ENCODE results near the gene CNTNAP2. TPM values are rescaled to one million over a fixed set of nuclear protein-coding genes. Genes with fewer than 3 reads are reported as not detected.

The CNTNAP2 gene
- total RNA-seq, 3 donors from 2014 or later (not counting 1 experiment from before 2014, with no cell fraction given): 0.18 to 1.1 TPM; not detected in 1

DNA sequence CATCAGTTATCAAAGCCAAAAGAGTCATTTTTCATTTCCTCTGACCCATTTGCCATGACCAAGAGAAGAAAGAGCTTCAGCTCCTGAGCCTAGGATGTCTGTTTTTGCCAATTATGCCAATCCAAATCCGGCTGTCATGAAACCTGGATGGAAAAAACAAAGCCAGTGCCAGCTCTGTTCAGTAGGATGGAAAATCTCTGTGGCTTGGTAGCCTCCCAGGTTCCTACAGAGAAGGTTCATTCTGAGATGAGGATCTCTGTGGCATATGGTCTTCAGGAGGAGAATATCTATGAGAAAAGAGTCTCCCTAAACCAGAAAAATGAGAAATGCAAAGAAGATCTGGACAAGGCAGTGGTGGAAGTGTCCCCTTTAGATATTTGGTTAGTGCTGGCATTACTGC lies 475.4 kb downstream of the CNTNAP2 start:
- H3K9me3 Mint-ChIP-seq: peaks cover 7 to 12% of the 10 kb centered on the region in 2 donors
- no peaks in the 10 kb centered on the region for H3K36me3 Mint-ChIP-seq
- Histone ChIP-seq H3K4me1 (ENCODE audit: control insufficient read depth, insufficient read depth, low read length) (no peaks in the 10 kb centered on the region), H3K27me3 (ENCODE audit: control insufficient read depth, insufficient read depth, low read length) (no peaks in the 10 kb centered on the region), H3K4me3 (ENCODE audit: low read length) (no peak overlapping the region), H3K27ac (ENCODE audit: low read length) (no peak overlapping the region), H3K36me3 (ENCODE audit: control insufficient read depth, insufficient read depth, low read length) (no peaks in the 10 kb centered on the region), H3K9me3 (ENCODE audit: control insufficient read depth, insufficient read depth, low read length) (no peaks in the 10 kb centered on the region)
- H3K4me3 Mint-ChIP-seq: no peak overlapping the region
- DNase-seq (no peak), ATAC-seq (no peak)
- TF ChIP-seq, protein P1, sequence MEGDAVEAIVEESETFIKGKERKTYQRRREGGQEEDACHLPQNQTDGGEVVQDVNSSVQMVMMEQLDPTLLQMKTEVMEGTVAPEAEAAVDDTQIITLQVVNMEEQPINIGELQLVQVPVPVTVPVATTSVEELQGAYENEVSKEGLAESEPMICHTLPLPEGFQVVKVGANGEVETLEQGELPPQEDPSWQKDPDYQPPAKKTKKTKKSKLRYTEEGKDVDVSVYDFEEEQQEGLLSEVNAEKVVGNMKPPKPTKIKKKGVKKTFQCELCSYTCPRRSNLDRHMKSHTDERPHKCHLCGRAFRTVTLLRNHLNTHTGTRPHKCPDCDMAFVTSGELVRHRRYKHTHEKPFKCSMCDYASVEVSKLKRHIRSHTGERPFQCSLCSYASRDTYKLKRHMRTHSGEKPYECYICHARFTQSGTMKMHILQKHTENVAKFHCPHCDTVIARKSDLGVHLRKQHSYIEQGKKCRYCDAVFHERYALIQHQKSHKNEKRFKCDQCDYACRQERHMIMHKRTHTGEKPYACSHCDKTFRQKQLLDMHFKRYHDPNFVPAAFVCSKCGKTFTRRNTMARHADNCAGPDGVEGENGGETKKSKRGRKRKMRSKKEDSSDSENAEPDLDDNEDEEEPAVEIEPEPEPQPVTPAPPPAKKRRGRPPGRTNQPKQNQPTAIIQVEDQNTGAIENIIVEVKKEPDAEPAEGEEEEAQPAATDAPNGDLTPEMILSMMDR (IDR thresholded peaks at IDR 0.05): no peak
- no peaks in the 10 kb centered on the region for H3K27me3 Mint-ChIP-seq (ENCODE audit: low read depth in 2 of 2)
- intact Hi-C loops (cut with micrococcal nuclease): no loop called here
- H3K4me1 Mint-ChIP-seq: no peaks in the 10 kb centered on the region
- WGBS (ENCODE audit: insufficient coverage): 80% methylated on average over 1 of the region's 1 CpG
- no peak overlapping the region for H3K27ac Mint-ChIP-seq

DNA sequence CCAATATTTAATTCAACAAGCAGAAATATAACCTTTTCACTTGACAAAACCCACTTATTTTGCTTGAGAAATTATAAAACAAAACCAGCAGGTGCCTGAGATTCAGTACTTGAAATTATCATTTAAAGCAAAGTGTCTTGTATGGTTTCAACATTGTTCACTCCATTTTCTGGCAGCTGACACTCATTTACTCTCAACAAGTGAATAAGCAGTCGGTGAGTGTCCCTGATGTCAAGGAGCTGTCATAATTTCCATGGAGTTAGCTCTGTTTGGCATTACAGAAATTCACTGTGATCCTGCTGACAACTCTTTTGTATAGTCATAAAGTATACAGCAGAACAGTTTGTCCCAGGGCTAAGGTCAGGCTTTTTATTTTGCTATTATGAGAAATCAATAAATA lies 490.0 kb downstream of the CNTNAP2 start:
- DNase-seq (no peak), ATAC-seq (no peak)
- H3K9me3 ChIP-seq (ENCODE audit: control insufficient read depth, insufficient read depth, low read length): no peaks in the 10 kb centered on the region
- H3K4me3 ChIP-seq (ENCODE audit: low read length): no peak overlapping the region
- H3K36me3 ChIP-seq (ENCODE audit: control insufficient read depth, insufficient read depth, low read length): no peaks in the 10 kb centered on the region
- Mint-ChIP-seq H3K36me3 (no peaks in the 10 kb centered on the region), H3K27ac (no peak overlapping the region), H3K4me1 (no peaks in the 10 kb centered on the region), H3K9me3 (peaks cover 2 to 14% of the 10 kb centered on the region in 2 donors), H3K27me3 (ENCODE audit: low read depth in 2 of 2) (no peaks in the 10 kb centered on the region), H3K4me3 (no peak overlapping the region)
- no peak overlapping the region for H3K27ac ChIP-seq (ENCODE audit: low read length)
- intact Hi-C loops (cut with micrococcal nuclease): no loop called here
- TF ChIP-seq, protein P1 (IDR thresholded peaks at IDR 0.05): no peak
- no peaks in the 10 kb centered on the region for H3K4me1 ChIP-seq (ENCODE audit: control insufficient read depth, insufficient read depth, low read length)
- WGBS (ENCODE audit: insufficient coverage): 94% methylated on average over 1 of the region's 1 CpG
- no peaks in the 10 kb centered on the region for H3K27me3 ChIP-seq (ENCODE audit: control insufficient read depth, insufficient read depth, low read length)

DNA sequence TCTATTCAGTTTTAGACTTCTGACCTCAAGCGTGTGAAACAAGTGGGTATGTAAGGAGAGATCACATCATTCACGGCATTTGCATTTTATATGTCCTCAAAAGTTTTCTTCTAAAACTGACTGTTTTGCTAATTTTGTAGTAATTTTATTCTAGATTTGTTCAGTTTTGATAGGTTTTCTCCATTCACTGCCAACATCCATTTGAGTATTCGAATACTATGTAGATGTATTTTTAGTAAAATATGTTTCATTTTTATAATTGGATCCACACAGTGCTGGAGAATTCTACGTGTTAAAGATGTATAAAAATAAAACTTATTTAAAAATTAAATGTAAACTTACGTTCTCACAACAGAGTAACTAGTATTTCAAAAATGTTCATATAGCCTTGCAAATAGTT lies 503.0 kb downstream of the CNTNAP2 start:
- H3K9me3 Mint-ChIP-seq: peaks cover 8 to 18% of the 10 kb centered on the region in 2 donors
- no peak for ATAC-seq

DNA sequence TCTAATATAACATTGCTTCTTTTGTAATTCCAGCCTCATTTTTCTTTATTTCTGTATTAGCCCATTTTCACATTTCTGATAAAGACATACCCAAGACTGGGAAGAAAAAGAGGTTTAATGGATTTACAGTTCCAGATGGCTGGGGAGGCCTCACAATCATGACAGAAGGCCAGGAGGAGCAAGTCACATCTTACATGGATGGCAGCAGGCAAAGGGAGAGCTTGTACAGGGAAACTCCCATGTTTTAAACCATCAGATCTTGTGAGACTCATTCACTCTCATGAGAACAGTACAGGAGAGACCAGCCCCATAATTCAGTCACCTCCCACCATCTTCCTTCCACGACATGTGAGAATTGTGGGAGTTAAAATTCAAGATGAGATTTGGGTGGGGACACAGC lies 510.3 kb downstream of the CNTNAP2 start:
- H3K9me3 ChIP-seq (ENCODE audit: control insufficient read depth, insufficient read depth, low read length): no peaks in the 10 kb centered on the region
- DNase-seq: no peak
- Mint-ChIP-seq H3K4me3 (no peak overlapping the region), H3K9me3 (peaks cover 10 to 15% of the 10 kb centered on the region in 2 donors), H3K36me3 (no peaks in the 10 kb centered on the region), H3K27ac (no peak overlapping the region), H3K4me1 (no peaks in the 10 kb centered on the region), H3K27me3 (ENCODE audit: low read depth in 2 of 2) (no peaks in the 10 kb centered on the region)
- TF ChIP-seq, protein P1 (IDR thresholded peaks at IDR 0.05): no peak
- ATAC-seq: no peak
- H3K36me3 ChIP-seq (ENCODE audit: control insufficient read depth, insufficient read depth, low read length): no peaks in the 10 kb centered on the region
- H3K4me3 ChIP-seq (ENCODE audit: low read length): no peak overlapping the region
- no peaks in the 10 kb centered on the region for H3K27me3 ChIP-seq (ENCODE audit: control insufficient read depth, insufficient read depth, low read length)
- no CpG with 5 or more reads among the region's 1 CpG for WGBS (ENCODE audit: insufficient coverage)
- H3K27ac ChIP-seq (ENCODE audit: low read length): no peak overlapping the region
- no peaks in the 10 kb centered on the region for H3K4me1 ChIP-seq (ENCODE audit: control insufficient read depth, insufficient read depth, low read length)
- intact Hi-C loops (cut with micrococcal nuclease): no loop called here

More for the DNA sequence above, 503.0 kb downstream of the CNTNAP2 start:
- no CpG with 5 or more reads among the region's 5 CpGs for WGBS (ENCODE audit: insufficient coverage)
- intact Hi-C loops (cut with micrococcal nuclease): no loop called here
- Mint-ChIP-seq H3K27me3 (ENCODE audit: low read depth in 2 of 2) (no peaks in the 10 kb centered on the region), H3K36me3 (peaks cover 5% of the 10 kb centered on the region), H3K4me1 (no peaks in the 10 kb centered on the region), H3K27ac (no peak overlapping the region), H3K4me3 (no peak overlapping the region)
- no peak for DNase-seq
- H3K27ac ChIP-seq (ENCODE audit: low read length): no peak overlapping the region
- H3K4me1 ChIP-seq (ENCODE audit: control insufficient read depth, insufficient read depth, low read length): no peaks in the 10 kb centered on the region
- TF ChIP-seq, protein P1 (IDR thresholded peaks at IDR 0.05): no peak
- no peaks in the 10 kb centered on the region for H3K36me3 ChIP-seq (ENCODE audit: control insufficient read depth, insufficient read depth, low read length)
- H3K27me3 ChIP-seq (ENCODE audit: control insufficient read depth, insufficient read depth, low read length): no peaks in the 10 kb centered on the region
- no peak overlapping the region for H3K4me3 ChIP-seq (ENCODE audit: low read length)
- H3K9me3 ChIP-seq (ENCODE audit: control insufficient read depth, insufficient read depth, low read length): no peaks in the 10 kb centered on the region

Data from natural killer cell (primary cell).